C4-2B (cell line): Measurements from ENCODE around the gene LOXHD1.

Experiments used
- CTCF ChIP-seq: fragments of 450-650 bp; conservative IDR thresholded peaks from 2 replicates; pipeline ENCODE4 v1.5.1; 2017; ENCODE audit warnings: mild to moderate bottlenecking
- ZFX ChIP-seq: fragments of 450-650 bp; IDR thresholded peaks from 2 replicates; pipeline ENCODE4 v1.6.1; 2017

- TF ChIP-seq CTCF (no peak), ZFX (no peak)
Measured at GRCh38 chr18:46474487-46475389, 182.3 kb downstream of the LOXHD1 start.
